GM20431 (cell line): ENCODE measurements around the gene TPCN2.
"Not testable (repeated sequence)": the region's sequence is repeated elsewhere in the genome, so short reads cannot be mapped to it uniquely, and the experiment has no call there.

Source experiments
- in situ Hi-C: fragments of 300-500 bp; cut with MseI, MboI; formaldehyde crosslinking; loops from one replicate; pipeline ENCODE4 v1.15.0; 2020; ENCODE audit warnings: low sequenced_read_pairs; ENCODE audit not compliant: unreplicated experiment

The TPCN2 gene

GRCh38 chr11:69121021-69121420, 72.3 kb downstream of the TPCN2 start:
- in situ Hi-C loops, result no loop called here

- in situ Hi-C loops, result no loop called here
Measured at GRCh38 chr11:69121621-69122325, 73.0 kb downstream of the TPCN2 start.

DNA sequence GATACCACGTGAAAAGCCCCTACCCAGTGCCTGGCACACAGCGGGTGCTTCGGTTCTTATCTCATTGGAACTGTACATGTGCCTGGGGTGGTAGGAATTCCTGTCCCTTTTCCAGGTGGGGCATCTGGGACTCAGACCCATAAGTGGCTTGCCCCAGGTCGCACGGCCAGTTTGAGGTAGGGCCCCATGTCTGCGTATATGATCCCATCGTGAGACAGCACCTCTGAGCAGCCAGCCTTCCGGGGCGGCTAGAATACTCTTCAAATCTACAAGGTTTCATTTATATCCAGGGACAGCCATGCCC, 73.5 kb downstream of the TPCN2 start:
- in situ Hi-C loops, result no loop called here

GRCh38 chr11:69122630-69123431, 74.1 kb downstream of the TPCN2 start:
- in situ Hi-C loops, result no loop called here

DNA sequence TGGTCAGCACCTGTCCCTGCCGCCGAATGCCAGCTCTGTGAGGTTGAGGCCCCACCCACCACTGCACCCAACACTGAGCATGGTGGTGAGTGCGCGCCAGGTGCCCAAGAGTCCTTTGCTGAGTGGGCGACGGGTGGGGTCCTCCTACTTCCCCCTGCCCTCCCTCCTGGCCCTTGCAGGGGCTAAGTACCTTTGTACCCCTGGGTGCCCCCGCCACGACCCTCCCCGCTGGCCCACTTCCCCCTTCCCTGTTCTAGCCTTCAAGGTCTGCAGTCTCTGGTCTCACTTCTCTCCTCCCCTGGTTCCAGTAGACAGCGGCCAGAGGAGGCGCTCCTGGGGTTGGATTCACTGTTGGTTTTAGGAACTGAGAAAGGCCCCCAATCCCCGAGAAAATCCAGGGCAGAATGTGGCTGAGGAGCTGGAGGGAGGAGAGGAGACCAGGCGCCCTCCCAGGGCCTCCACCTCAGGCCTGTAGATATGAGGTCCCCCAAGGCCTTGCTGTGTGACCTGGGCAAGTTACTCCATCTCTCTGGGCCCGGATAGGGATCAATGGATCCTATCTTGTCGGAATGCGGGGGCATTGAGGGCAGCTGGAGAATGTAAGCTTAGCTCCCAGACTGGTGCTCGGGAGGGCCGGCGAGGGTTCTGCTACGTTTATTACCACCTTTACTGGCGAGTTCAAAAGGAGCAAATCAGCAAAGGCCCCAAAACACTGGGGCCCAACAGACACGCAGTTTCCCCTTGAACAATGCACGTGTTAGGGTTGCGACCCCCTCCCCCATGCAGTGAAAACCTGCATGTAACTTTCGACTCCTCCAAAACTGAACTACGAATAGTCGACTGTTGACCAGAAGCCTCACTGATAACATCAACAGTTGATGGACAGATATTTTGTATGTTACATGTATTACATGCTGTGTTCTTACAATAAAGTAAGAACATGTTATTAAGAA, 75.1 kb downstream of the TPCN2 start:
- in situ Hi-C loops, result no loop called here

GRCh38 chr11:69125861-69126260, 77.1 kb downstream of the TPCN2 start:
- in situ Hi-C loops, result no loop called here

DNA sequence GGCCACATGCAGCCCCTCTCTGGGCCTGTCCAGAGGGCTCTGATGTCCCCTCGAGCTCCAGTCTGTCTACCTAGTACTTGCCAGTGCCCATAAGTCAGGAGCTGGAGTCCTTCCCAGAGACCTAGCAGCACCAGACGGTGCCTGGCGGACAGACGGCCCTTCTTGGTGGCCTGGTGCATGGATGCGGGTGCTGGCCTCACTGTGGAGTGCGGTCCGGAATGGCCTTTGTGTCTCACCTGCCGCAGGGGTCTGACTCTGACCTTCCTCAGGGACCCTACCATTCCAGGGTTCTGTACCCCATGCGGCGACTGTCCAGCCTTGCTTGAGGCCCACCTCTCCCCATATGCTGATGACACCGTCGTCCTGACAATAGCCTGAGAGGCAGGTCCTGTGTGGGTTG, 77.6 kb downstream of the TPCN2 start:
- in situ Hi-C loops, result no loop called here

- in situ Hi-C loops, result no loop called here
Measured at GRCh38 chr11:69127081-69127850, 78.5 kb downstream of the TPCN2 start.

GRCh38 chr11:69127884-69128283, 79.2 kb downstream of the TPCN2 start:
- in situ Hi-C loops, result no loop called here

GRCh38 chr11:69129053-69129452, 80.3 kb downstream of the TPCN2 start:
- in situ Hi-C loops, result no loop called here

GRCh38 chr11:69129647-69130046, 80.9 kb downstream of the TPCN2 start:
- in situ Hi-C loops, result no loop called here

DNA sequence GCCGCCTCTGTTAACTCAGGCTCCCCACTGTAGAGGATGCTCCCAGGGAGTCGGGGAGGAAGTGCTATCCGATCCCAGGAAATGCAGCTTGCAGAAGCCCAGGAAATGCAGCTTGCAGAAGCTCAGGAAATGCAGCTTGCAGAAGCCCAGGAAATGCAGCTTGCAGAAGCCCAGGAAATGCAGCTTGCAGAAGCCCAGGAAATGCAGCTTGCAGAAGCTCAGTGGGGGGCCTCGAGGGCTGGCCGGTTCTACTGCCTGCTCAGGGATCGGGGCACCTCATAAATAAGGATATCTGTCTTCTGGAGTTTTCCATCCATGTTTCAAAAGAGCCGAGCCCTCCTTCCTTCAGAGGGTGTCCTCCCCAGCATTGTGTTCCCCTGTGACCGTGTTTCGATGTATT, 81.9 kb downstream of the TPCN2 start:
- in situ Hi-C loops, result no loop called here

- in situ Hi-C loops, result no loop called here
Measured at GRCh38 chr11:69131121-69131566, 82.4 kb downstream of the TPCN2 start.

DNA sequence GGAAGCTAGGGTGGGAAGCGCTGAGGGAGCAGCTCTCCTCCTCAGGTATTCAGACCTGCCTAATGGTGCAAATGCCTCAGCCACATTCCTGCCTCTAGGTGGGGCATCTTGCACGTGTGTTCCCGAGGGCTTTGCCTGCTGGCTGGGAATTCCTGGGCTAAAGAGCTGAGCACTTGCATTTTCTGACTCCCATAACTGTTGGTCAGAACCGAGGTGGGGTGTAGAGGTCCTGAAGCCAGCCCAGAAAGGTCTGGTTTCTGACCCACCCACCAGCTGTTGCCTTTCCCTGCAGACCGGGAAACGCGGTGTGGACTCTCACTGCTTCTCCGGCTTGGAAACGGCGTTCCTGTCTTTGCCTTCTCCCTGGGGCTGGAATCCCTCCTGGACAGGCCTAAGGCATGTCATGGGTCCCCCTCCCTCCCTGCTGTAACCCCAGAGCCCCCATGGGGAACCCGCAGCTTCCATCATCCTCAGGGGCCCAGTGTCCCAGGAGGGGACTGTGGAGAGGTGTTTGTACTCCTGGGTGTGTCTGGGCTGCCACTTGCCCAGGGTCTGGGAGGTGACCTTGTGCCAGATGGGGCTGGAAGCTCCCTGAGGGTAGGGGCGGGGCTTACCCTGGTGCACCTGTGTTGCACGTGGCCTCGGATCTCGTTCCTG, 83.0 kb downstream of the TPCN2 start:
- in situ Hi-C loops, result no loop called here

DNA sequence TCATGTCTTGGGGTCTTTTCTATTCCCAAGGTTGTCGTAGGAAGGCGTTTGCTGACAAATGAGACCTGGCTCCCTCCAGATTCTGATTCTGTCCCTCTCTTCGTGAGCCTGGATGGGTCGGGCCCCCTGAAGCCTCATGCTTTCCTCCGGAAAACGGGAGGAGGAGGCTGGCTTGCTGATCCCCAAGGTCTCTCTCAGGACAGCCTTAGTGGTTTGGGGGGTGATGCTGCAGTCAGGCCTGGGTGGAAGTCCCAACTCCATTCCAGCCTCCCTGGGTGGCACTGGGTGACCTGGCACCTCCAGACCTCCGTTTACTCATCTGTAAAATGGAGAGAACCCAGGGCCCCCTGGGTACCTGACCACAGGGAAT, 83.6 kb downstream of the TPCN2 start:
- in situ Hi-C loops, result no loop called here

GRCh38 chr11:69133251-69133650, 84.5 kb downstream of the TPCN2 start:
- in situ Hi-C loops, result no loop called here

- in situ Hi-C loops, result not testable (repeated sequence)
Measured at GRCh38 chr11:69134182-69134581, 85.5 kb downstream of the TPCN2 start.

GRCh38 chr11:69134957-69135356, 86.2 kb downstream of the TPCN2 start:
- in situ Hi-C loops, result no loop called here
